AG10803 (cell line): ENCODE measurements around the gene CDC25C.
A peak's percentile ranks its signal among the peaks of the same experiment; 100 is the strongest.

Source experiments
- DNase-seq: peaks from one replicate; pipeline ENCODE4 v3.0.0; 2010; ENCODE audit warnings: low read depth
- H3K4me3 ChIP-seq: 2 replicates; pipeline ENCODE4 v1.5.1; 2011; ENCODE audit warnings: mild to moderate bottlenecking, low read length, control low read depth
- TF ChIP-seq, protein P1 (sequence below): conservative IDR thresholded peaks from 2 replicates; pipeline ENCODE4 v1.5.1; 2011; ENCODE audit warnings: mild to moderate bottlenecking, low read length, control low read depth, inconsistent platforms

CDC25C gene

DNA sequence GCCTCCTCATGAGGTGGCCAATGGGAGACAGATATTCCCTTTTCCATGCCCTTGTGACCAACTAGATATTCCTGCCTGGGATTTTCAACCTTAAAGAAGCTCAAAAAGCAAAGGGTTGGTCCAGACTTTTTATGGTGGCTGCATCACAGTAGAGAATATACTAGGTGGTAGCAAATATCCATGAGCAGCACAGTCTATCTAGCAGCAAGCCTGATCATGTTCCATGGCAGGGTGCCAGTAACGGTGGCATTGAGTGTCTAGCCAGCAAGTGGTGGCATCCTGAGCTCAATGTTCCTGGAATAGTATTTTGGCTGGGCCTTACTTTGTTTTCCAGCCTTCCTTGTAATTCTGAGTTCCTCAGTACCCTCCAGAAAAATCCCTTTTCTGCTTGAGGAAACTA lies 25.8 kb downstream of the CDC25C start:
- TF ChIP-seq, protein P1, sequence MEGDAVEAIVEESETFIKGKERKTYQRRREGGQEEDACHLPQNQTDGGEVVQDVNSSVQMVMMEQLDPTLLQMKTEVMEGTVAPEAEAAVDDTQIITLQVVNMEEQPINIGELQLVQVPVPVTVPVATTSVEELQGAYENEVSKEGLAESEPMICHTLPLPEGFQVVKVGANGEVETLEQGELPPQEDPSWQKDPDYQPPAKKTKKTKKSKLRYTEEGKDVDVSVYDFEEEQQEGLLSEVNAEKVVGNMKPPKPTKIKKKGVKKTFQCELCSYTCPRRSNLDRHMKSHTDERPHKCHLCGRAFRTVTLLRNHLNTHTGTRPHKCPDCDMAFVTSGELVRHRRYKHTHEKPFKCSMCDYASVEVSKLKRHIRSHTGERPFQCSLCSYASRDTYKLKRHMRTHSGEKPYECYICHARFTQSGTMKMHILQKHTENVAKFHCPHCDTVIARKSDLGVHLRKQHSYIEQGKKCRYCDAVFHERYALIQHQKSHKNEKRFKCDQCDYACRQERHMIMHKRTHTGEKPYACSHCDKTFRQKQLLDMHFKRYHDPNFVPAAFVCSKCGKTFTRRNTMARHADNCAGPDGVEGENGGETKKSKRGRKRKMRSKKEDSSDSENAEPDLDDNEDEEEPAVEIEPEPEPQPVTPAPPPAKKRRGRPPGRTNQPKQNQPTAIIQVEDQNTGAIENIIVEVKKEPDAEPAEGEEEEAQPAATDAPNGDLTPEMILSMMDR: no peak
- no peak for DNase-seq
- H3K4me3 ChIP-seq: no peak overlapping the region

DNA sequence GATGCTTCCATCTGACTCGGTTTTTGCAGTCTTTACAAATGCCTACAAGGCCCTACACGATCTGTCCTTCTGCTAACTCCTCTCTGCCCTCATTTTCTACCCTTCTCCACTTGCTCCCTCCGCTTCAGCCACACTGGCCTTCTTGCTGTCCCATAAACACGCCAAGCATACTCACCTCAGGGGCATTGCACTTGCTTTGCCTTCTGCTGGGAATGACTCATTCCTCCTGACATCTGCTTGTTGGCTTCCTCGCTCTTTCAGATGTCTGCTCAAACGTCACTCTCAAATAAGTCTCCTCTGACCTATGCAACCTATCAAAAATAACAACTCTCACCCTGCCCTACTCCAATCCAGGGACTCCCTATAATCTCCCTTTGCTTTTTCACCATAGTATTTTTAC lies 28.2 kb downstream of the CDC25C start:
- peak; percentile 31 for DNase-seq
- TF ChIP-seq, protein P1: no peak
- H3K4me3 ChIP-seq: no peak overlapping the region

DNA sequence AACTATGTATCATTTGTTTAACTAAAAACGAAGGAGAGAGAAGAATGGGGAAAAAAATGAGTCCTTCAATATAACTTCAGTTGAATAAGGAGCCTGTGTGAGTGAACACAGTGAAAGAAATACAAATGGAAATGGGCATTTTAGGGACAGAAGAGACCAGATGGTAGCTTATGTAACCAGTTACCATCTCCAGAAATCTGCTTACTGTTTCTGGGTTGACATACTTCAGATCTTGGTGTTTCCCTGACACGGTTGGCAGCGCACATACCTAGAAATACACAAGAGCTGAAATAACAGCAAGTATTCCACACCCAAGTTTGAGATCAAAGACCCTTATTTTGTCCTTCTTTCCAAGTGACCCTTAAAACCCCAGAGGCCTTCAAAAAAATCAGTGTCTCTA lies 42.3 kb downstream of the CDC25C start:
- DNase-seq: no peak
- TF ChIP-seq, protein P1: no peak
- H3K4me3 ChIP-seq: no peak overlapping the region

DNA sequence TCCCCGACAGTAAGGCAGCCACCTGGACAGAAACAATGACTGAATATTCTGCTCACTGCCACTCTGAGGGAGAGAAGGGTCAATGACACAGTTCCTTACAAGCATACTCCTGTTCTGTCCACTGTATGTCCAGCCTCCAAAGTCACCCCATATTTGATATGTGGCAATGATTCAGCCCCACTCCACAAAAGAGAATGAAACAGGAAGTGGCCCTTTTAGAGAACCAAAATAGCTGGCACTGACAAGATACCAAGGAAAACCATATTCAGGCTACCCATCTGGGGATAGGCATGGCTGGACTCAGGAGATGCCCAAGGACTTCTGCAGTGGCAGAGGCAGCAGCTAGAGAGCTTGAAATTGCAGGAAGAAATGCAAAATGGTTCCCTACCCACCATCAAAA lies 44.4 kb downstream of the CDC25C start:
- TF ChIP-seq, protein P1: no peak
- no peak for DNase-seq
- no peak overlapping the region for H3K4me3 ChIP-seq

DNA sequence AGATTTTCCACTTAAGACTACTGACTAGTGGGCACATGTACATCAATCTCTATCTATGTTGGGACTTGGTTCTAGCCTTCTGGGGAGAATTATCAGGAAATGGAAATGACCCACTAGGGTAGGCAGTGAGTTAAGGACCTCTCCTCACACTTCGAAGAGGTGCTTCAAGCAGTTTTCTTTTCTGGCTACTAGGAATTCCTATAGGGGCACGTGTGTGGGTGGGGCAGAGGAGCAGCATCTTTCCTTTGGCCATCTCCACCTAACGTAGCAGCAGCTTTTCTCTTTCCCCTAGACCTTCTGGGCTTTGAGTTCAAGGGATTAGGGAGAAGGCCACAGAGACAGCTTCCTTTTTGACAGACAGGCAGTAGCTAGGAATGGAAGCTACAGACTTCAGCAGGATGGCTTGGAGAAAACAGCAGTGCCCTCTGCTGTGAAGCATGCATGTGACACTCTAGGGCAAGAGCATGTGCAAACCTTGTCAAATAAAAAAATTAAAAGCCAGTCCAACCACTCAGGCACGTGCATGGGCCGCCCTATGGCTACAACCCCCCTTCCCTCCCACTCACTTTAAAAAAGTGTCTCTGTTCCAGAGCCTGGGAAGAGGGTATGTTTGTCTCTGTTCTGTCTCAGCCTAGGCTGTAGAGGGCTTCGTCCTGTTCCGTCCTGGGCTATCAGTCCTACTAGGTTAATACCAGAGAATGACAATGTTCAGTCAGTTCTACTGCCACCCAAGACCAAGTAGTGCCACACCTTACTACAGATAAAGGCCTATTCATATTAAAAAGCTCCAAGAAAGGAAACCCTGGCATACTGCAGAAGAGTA lies 48.5 kb downstream of the CDC25C start:
- DNase-seq: peak; percentile 58

DNA sequence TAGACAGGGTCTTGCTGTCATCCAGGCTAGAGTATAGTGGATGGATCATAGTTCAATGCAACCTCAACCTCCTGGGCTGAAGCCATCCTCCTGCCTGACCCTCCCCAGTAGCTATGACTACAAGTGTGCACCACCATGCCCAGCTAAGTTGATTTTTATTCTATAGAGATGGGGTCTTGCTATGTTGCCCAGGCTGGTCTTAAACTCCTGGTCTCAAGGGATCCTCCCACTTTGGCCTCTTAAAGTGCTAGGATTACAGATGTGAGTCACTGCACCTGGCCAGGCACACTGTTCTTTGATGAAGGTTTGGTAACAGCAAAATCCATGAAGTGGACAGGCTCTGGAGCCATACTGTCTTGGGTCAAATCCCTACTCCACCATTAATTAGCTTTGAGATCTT lies 50.7 kb downstream of the CDC25C start:
- H3K4me3 ChIP-seq: no peak overlapping the region
- TF ChIP-seq, protein P1: no peak
- no peak for DNase-seq

More for the DNA sequence above, 48.5 kb downstream of the CDC25C start:
- TF ChIP-seq, protein P1: peak; percentile 67
- no peak overlapping the region for H3K4me3 ChIP-seq

DNA sequence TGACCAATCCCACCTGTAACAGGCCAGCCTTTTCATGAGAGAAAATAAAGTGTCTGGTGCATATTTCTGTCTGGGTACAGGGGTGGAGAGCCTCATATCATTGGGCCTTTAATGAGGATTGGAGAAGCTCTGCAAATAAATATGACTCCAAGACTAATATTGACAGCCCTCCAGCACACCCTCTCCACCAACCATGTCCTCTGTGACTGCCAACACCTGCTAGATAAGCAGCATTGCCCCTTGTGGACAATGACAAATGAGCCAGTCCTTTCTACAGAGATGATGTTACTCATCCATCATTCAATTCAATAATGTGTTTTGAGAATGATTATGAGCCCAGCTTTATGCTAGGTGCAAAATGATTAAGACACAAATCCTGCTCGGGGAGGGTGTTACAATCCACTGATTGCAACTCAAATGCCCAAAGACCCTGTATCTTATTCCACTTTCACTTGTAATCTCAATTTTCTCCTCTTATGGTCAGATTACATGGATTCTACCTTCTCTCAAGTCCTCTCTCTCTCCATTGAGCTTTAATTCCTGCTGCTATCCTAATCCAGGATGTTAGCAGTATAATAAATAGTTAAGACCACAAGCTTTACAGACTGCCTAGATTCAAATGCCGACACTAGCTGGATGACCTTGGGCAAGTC lies 55.1 kb downstream of the CDC25C start:
- TF ChIP-seq, protein P1: no peak
- no peak overlapping the region for H3K4me3 ChIP-seq
- DNase-seq: no peak
